Neutrophil (primary cell): Measurements from ENCODE around the gene DLK1.

ENCODE experiments used
- H3K27ac ChIP-seq: fragments of 200-600 bp; sonication (generic); 2 replicates; pipeline ENCODE4 v1.5.1; 2016; ENCODE audit warnings: mild to moderate bottlenecking, moderate library complexity
- H3K27me3 ChIP-seq: fragments of 200-600 bp; sonication (generic); 2 replicates; pipeline ENCODE4 v1.6.0; 2016; ENCODE audit warnings: mild to moderate bottlenecking
- H3K36me3 ChIP-seq: fragments of 200-600 bp; sonication (generic); 2 replicates; pipeline ENCODE4 v1.5.1; 2017
- H3K4me1 ChIP-seq, 2 experiments: fragments of 200-600 bp in 1 of 2; sonication (generic) in 1 of 2; 1 replicate in 1 of 2; 2 replicates in 1 of 2; pipeline versions ENCODE4 v1.5.1 to v1.6.1; 2013 to 2016; ENCODE audit warnings: low read depth in 1 of 2, low read length in 1 of 2, mild to moderate bottlenecking in 1 of 2, moderate library complexity in 1 of 2; ENCODE audit not compliant: control insufficient read depth in 1 of 2, insufficient read depth in 1 of 2
- H3K4me3 ChIP-seq, 2 experiments: fragments of 200-600 bp in 1 of 2; sonication (generic) in 1 of 2; 1 replicate in 1 of 2; 2 replicates in 1 of 2; pipeline ENCODE4 v1.5.1; 2013 to 2016; ENCODE audit warnings: low read depth in 1 of 2, low read length in 1 of 2, mild to moderate bottlenecking in 1 of 2, moderate library complexity in 1 of 2
- H3K9me3 ChIP-seq: fragments of 200-600 bp; sonication (generic); 2 replicates; pipeline ENCODE4 v1.5.1; 2016
- TF ChIP-seq, protein P1 (sequence below): fragments of 200-600 bp; sonication (generic); IDR thresholded peaks from 2 replicates; pipeline ENCODE4 v1.5.1; 2016; ENCODE audit warnings: antibody characterized with exemption

Gene DLK1

DNA sequence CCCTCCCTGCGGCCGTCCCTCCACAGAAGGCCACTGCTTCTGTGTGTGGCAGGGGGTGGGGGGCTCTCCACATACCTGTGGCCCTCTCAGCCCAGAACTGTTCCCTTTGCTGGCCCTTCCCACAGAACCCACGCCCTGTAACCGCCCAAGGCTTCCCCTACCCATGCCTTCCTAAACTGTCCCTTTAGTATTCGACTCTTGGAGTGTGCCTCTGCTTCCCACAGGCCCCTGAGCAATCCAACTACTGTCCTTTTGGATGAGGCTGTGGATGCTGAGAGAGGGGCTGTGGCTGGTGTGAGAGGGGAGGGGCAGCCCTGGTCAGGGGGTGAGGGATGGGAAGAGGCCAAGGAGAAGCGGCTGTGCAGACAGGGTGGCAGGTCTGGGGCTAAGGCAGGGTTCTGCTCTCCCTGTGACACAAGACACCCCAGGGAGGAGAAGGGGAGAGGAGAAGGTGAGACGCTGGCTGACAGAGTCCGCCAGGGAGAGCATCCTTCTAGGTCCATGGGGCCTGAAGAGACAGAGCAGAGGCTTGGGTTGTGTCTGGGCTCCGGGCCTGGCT is 46.0 kb downstream of the DLK1 start:
- Histone ChIP-seq H3K4me3 (no peak overlapping the region), H3K36me3 (no peaks in the 10 kb centered on the region), H3K27ac (no peak overlapping the region), H3K27me3 (peaks cover 5% of the 10 kb centered on the region), H3K9me3 (no peaks in the 10 kb centered on the region), H3K4me1 (no peaks in the 10 kb centered on the region)
- TF ChIP-seq, protein P1, sequence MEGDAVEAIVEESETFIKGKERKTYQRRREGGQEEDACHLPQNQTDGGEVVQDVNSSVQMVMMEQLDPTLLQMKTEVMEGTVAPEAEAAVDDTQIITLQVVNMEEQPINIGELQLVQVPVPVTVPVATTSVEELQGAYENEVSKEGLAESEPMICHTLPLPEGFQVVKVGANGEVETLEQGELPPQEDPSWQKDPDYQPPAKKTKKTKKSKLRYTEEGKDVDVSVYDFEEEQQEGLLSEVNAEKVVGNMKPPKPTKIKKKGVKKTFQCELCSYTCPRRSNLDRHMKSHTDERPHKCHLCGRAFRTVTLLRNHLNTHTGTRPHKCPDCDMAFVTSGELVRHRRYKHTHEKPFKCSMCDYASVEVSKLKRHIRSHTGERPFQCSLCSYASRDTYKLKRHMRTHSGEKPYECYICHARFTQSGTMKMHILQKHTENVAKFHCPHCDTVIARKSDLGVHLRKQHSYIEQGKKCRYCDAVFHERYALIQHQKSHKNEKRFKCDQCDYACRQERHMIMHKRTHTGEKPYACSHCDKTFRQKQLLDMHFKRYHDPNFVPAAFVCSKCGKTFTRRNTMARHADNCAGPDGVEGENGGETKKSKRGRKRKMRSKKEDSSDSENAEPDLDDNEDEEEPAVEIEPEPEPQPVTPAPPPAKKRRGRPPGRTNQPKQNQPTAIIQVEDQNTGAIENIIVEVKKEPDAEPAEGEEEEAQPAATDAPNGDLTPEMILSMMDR, result no peak

DNA sequence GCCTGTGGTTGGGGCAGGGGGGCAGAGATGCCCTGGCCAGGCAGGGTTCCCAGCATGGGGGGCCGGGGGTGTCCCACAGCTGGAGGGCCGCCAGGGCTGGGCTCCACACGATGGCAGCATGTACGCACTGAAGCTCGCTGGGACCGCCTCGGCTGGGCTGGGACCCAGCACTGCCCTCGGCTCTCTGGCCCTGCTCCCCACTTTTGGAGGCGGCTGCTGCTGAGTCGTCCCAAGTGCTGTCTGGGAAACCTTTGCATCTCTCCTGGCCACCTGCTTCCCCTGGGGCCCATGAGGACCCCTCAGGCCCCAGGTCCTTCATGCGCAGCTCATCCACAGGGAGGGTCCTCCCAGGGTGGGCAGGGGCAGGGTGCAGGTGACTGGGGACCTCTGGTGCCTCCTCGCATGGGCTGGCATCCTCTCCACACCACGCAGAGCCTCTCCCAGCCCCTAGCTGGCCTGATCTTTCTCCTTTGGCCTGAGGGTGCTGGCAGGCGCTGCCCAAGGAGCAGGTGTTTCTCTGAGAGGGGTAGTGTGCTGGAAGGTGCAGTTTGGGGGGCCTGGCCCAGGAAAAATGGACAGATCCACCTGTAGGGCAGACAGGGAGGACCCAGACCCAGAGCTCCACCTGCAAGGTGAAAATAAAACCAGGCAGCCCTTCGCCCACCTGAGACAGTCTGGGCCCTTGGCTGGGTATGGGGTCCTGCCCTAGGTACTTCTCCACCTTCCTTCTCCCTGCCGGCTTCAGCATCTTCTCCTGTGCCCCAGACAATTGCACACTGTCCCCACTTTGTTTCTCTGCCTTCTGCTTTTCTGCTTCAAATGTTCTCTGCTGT is 46.9 kb downstream of the DLK1 start:
- TF ChIP-seq, protein P1, result no peak
- H3K27ac ChIP-seq, result no peak overlapping the region
- no peaks in the 10 kb centered on the region for H3K4me1 ChIP-seq
- no peaks in the 10 kb centered on the region for H3K9me3 ChIP-seq
- peaks cover 5% of the 10 kb centered on the region for H3K27me3 ChIP-seq
- no peak overlapping the region for H3K4me3 ChIP-seq
- no peaks in the 10 kb centered on the region for H3K36me3 ChIP-seq

DNA sequence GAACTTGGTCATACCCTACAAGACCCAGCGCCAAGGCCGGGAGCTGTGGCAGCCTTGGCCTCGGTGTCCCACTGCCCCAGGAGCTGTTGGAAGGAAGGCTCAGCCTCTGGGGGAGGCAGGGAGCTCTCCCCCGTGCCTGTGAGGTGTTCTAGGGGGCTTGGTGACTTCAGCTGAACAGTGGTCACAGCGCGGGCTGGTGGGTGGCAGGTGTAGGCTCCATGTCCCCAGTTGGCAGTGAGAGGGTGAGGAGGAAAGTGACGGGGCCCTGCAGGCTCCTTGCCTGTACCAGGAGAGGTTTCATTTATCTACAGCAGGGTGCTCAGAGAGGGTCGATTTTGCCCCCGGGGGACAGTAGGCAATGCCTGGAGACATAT is 47.5 kb downstream of the DLK1 start:
- no peak overlapping the region for H3K4me3 ChIP-seq
- no peak overlapping the region for H3K27ac ChIP-seq
- TF ChIP-seq, protein P1, result no peak
- H3K9me3 ChIP-seq, result no peaks in the 10 kb centered on the region
- H3K36me3 ChIP-seq, result no peaks in the 10 kb centered on the region
- peaks cover 1% of the 10 kb centered on the region for H3K27me3 ChIP-seq
- H3K4me1 ChIP-seq, result no peaks in the 10 kb centered on the region

DNA sequence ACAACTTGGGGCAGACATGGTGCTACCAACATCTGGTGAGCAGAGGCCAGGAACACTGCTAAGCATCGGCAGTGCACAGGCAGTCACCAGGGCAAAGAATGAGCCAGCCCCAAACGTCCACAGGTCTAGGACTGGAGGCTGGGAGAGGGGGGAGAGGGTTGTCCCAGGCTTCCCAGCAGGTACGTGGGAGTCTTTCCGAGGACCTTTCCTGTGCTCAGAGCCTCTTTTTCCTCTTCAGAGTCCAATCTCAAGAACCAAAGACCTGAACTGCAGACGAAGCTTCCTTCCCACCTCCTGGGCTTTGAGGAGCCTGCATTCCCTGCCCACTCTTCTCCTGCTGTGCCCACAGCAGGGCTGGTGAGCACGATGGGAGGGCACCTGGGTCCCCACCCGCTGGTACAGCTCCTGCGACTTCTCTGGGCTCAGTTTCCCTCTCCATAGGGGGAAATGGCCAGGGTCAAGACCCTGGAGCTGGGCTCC is 48.7 kb downstream of the DLK1 start:
- H3K36me3 ChIP-seq, result no peaks in the 10 kb centered on the region
- no peak overlapping the region for H3K27ac ChIP-seq
- no peaks in the 10 kb centered on the region for H3K4me1 ChIP-seq
- H3K4me3 ChIP-seq, result no peak overlapping the region
- TF ChIP-seq, protein P1, result no peak
- no peaks in the 10 kb centered on the region for H3K9me3 ChIP-seq
- H3K27me3 ChIP-seq, result no peaks in the 10 kb centered on the region

DNA sequence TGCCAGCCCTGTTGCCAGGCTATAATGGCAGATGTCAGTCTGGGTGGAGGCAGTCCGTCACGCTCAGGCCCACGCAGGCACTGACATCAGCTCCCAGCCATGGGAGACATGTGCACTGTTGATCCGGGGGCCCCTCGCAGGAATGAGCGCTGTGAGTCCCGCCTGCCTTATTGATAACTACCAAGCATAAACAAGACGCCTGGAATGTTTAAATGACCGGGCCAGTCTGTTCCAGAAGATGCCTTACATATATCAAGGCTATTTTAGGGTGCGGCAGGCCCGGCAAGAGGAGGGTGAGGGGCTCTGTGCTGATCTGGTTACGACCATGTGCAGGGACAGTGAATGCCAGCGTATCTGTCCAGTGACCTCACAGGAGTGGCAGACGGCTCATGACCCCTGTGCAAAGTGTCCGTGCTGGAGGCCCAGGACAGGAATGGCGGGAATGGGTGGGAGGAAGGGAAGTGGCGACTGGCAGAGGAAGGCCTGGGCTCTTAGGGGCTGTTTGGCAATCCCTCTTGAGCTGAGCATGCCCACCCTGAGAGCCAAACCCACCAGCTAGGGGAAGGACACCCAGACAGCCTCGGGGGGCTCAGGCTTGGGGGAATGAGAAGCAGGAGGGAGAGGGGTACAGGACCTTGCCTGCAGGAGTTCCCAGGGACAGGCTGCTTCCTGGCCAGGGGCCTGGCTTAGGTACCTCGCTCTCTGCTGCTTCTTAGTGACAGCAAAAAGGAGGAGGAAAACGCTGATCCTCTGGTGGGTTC is 49.3 kb downstream of the DLK1 start:
- TF ChIP-seq, protein P1, result no peak
- Histone ChIP-seq H3K27me3 (no peaks in the 10 kb centered on the region), H3K9me3 (no peaks in the 10 kb centered on the region), H3K4me3 (no peak overlapping the region), H3K36me3 (no peaks in the 10 kb centered on the region), H3K27ac (no peak overlapping the region), H3K4me1 (no peaks in the 10 kb centered on the region)
